SJCRH30 (cell line): ENCODE data around the gene TK1. TPM values are rescaled to one million over a fixed set of nuclear protein-coding genes. Genes with fewer than 3 reads are reported as not detected.

ENCODE experiments used
- DNase-seq, 2 experiments: peaks; one replicate each; pipeline ENCODE4 v3.0.0-alpha.2; 2015 to 2020
- H3K27ac ChIP-seq: fragments of 250-450 bp; sonication (Bioruptor Pico); 2 replicates; pipeline ENCODE4 v1.5.1; 2020; ENCODE audit warnings: mild to moderate bottlenecking, moderate library complexity
- H3K27me3 ChIP-seq: fragments of 250-450 bp; sonication (Bioruptor Pico); 2 replicates; pipeline ENCODE4 v1.5.1; 2020; ENCODE audit warnings: mild to moderate bottlenecking, moderate library complexity
- H3K36me3 ChIP-seq: fragments of 250-450 bp; sonication (Bioruptor Pico); 2 replicates; pipeline ENCODE4 v1.5.1; 2020; ENCODE audit warnings: mild to moderate bottlenecking, moderate library complexity
- H3K4me1 ChIP-seq: fragments of 250-450 bp; sonication (Bioruptor Pico); 2 replicates; pipeline ENCODE4 v1.5.1; 2020; ENCODE audit warnings: mild to moderate bottlenecking, moderate library complexity
- H3K4me3 ChIP-seq: fragments of 250-450 bp; sonication (Bioruptor Pico); 2 replicates; pipeline ENCODE4 v1.5.1; 2020; ENCODE audit warnings: mild to moderate bottlenecking, moderate library complexity
- H3K9me3 ChIP-seq: fragments of 250-450 bp; sonication (Bioruptor Pico); replicated peaks from 2 replicates; pipeline ENCODE4 v1.5.1; 2020; ENCODE audit warnings: mild to moderate bottlenecking, moderate library complexity
- total RNA-seq: library from RNA; depleted of rRNA; stranded (reverse); fragments of >200 nt; shearing (Covaris generic); gene quantifications from 2 replicates; pipeline ENCODE4 v1.2.3, GENCODE V29; 2014

The TK1 gene
- total RNA-seq, 1 experiment from 2014 or later: 141 TPM

GRCh38 chr17:78159575-78160158 is 27.2 kb downstream of the TK1 start:
- Histone ChIP-seq H3K9me3 (no peaks in the 10 kb centered on the region), H3K36me3 (no peaks in the 10 kb centered on the region), H3K27me3 (peaks cover 5% of the 10 kb centered on the region; the same call in 1 of the 2 replicates), H3K4me3 (no peak overlapping the region), H3K27ac (no peak overlapping the region), H3K4me1 (no peaks in the 10 kb centered on the region)
- no peak for DNase-seq

- no peak overlapping the region for H3K27ac ChIP-seq
- DNase-seq: no peak
These were observed 31.7 kb downstream of the TK1 start for GRCh38 chr17:78154903-78155811.

GRCh38 chr17:78151514-78152008 is 35.3 kb downstream of the TK1 start:
- DNase-seq: no peak
- Histone ChIP-seq H3K9me3 (no peaks in the 10 kb centered on the region), H3K36me3 (no peaks in the 10 kb centered on the region), H3K4me3 (no peak overlapping the region), H3K27ac (no peak overlapping the region), H3K27me3 (peaks cover 6% of the 10 kb centered on the region; the same call in 1 of the 2 replicates), H3K4me1 (no peaks in the 10 kb centered on the region)

More at GRCh38 chr17:78154903-78155811, 31.7 kb downstream of the TK1 start:
- Histone ChIP-seq H3K4me3 (no peak overlapping the region), H3K27me3 (peaks cover 10% of the 10 kb centered on the region; the same call in 1 of the 2 replicates), H3K36me3 (no peaks in the 10 kb centered on the region), H3K4me1 (no peaks in the 10 kb centered on the region), H3K9me3 (no peaks in the 10 kb centered on the region)

GRCh38 chr17:78148286-78149016 is 38.4 kb downstream of the TK1 start:
- Histone ChIP-seq H3K27me3 (peaks cover 3% of the 10 kb centered on the region; the same call in 1 of the 2 replicates), H3K4me3 (no peak overlapping the region), H3K36me3 (no peaks in the 10 kb centered on the region), H3K9me3 (no peaks in the 10 kb centered on the region), H3K27ac (no peak overlapping the region), H3K4me1 (peaks cover 21% of the 10 kb centered on the region)
- no peak for DNase-seq

- peaks cover 3% of the 10 kb centered on the region; the same call in 1 of the 2 replicates for H3K27me3 ChIP-seq
- H3K27ac ChIP-seq: no peak overlapping the region
- H3K4me1 ChIP-seq: peaks cover 26% of the 10 kb centered on the region
- no peak overlapping the region for H3K4me3 ChIP-seq
- H3K9me3 ChIP-seq: no peaks in the 10 kb centered on the region
- no peaks in the 10 kb centered on the region for H3K36me3 ChIP-seq
- no peak for DNase-seq
These were observed 39.4 kb downstream of the TK1 start for GRCh38 chr17:78147315-78147998.

GRCh38 chr17:78146881-78147280 is 40.0 kb downstream of the TK1 start:
- no peak for DNase-seq
- Histone ChIP-seq H3K4me1 (peaks cover 26% of the 10 kb centered on the region), H3K4me3 (no peak overlapping the region), H3K27me3 (peaks cover 3% of the 10 kb centered on the region; the same call in 1 of the 2 replicates), H3K9me3 (no peaks in the 10 kb centered on the region), H3K36me3 (no peaks in the 10 kb centered on the region), H3K27ac (no peak overlapping the region)

GRCh38 chr17:78146471-78146869 is 40.4 kb downstream of the TK1 start:
- DNase-seq: no peak
- Histone ChIP-seq H3K27me3 (peaks cover 3% of the 10 kb centered on the region; the same call in 1 of the 2 replicates), H3K4me3 (no peak overlapping the region), H3K9me3 (no peaks in the 10 kb centered on the region), H3K36me3 (no peaks in the 10 kb centered on the region), H3K27ac (no peak overlapping the region), H3K4me1 (peaks cover 26% of the 10 kb centered on the region)

GRCh38 chr17:78144736-78145641 is 41.9 kb downstream of the TK1 start:
- no peaks in the 10 kb centered on the region; the same call in 1 of the 2 replicates for H3K27me3 ChIP-seq
- H3K4me1 ChIP-seq: peaks cover 26% of the 10 kb centered on the region
- no peaks in the 10 kb centered on the region for H3K36me3 ChIP-seq
- no peaks in the 10 kb centered on the region for H3K9me3 ChIP-seq
- no peak overlapping the region for H3K27ac ChIP-seq
- no peak overlapping the region for H3K4me3 ChIP-seq
- peak; percentile 58 to 60 for DNase-seq

GRCh38 chr17:78144147-78144719 is 42.6 kb downstream of the TK1 start:
- Histone ChIP-seq H3K36me3 (no peaks in the 10 kb centered on the region), H3K27ac (no peak overlapping the region), H3K9me3 (no peaks in the 10 kb centered on the region), H3K27me3 (no peaks in the 10 kb centered on the region; the same call in 1 of the 2 replicates), H3K4me1 (peaks cover 26% of the 10 kb centered on the region), H3K4me3 (no peak overlapping the region)
- peak; percentile 78 to 86 for DNase-seq

- DNase-seq: peak in 1 of 2 experiments; percentile 50
- no peak overlapping the region for H3K4me3 ChIP-seq
- no peak overlapping the region for H3K27ac ChIP-seq
- no peaks in the 10 kb centered on the region for H3K36me3 ChIP-seq
- H3K4me1 ChIP-seq: peaks cover 26% of the 10 kb centered on the region
- no peaks in the 10 kb centered on the region for H3K9me3 ChIP-seq
- no peaks in the 10 kb centered on the region; the same call in 1 of the 2 replicates for H3K27me3 ChIP-seq
These were observed 43.4 kb downstream of the TK1 start for GRCh38 chr17:78143214-78144146.

- no peak for DNase-seq
- Histone ChIP-seq H3K36me3 (no peaks in the 10 kb centered on the region), H3K27me3 (no peaks in the 10 kb centered on the region; the same call in 1 of the 2 replicates), H3K27ac (no peak overlapping the region), H3K9me3 (no peaks in the 10 kb centered on the region), H3K4me1 (peaks cover 26% of the 10 kb centered on the region), H3K4me3 (no peak overlapping the region)
These were observed 44.6 kb downstream of the TK1 start for GRCh38 chr17:78142119-78142861.
